ENCODE measurements around the gene BTF3L4.
"Not testable (repeated sequence)": the region's sequence is repeated elsewhere in the genome, so short reads cannot be mapped to it uniquely, and the experiment has no call there.

Gene BTF3L4

DNA sequence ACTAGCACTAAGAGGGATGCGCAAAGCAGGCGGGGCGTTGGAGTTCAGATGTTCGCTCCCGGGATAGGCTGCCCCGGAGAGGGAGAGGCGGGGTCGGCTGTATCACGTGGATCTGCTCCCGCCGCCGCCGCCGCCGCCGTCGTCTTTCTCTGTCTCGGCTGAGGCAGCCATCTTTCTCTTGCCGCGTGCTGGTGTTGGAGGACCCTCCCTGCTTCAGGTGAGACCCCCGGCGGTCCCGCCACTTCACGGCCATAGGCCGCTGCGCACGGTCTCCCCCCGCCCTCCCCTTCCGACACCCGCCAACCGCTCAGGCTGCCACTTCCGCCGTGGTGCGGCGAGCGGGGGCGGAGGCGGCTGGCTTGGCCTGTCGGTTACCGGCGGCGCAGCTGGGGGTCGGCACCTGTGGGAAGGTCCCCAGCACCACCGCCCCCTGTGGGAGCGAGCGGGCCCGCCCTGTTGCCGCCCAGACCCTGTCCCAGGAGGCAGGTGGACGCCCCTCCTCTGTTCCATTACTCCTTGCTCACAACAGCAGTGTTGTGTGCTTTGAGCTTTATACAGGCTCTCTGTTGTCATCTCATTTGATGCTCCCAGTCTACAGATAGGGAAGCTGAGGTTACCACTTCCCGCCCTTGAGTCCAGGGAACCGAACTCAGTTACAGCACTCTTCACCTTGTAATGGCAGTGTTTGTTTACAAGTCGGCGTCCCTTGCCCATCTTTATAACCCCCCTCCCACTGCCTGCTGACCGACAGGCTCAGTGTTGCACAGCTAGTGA is at the start of gene BTF3L4:
Gene BTF3L4 (plus strand): TSS at position 133 of the 774 bp plus-strand sequence. CDS start 3,553 bp downstream, outside the sequence.
- peak; percentile 90 for DNase-seq

DNA sequence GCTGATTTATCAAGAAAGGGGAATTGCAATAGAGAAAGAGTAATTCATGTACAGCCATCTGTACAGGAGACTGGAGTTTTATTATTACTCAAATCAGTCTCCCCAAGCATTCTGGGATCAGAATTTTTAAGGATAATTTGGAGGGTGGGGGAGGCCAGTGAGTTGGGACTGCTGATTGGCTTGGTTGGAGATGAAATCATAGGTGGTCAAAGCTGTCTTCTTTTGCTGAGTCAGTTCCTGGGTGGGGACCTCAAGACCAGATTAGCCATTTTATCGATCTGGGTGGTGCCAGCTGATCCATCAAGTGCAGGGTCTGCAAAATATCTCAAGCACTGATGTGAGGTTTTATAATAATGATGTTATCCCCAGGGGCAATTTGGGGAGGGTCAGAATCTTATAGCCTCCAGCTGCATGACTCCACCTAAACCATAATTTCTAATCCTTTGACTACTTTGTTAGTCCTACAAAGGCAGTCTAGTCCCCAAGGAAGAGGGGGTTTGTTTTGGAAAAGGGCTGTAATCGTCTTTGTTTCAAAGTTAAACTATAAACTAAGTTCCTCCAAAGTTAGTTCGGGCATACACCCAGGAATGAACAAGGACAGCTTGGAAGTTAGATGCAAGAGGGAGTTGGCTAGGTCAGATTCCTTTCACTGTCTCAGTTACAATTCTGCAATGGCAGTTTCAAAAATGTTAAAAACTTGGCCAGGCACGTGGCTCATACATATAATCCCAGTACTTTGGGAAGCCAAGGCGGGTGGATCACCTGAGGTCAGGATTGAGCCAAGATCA is 48.7 kb upstream of the BTF3L4 start:
- no peak for DNase-seq

DNA sequence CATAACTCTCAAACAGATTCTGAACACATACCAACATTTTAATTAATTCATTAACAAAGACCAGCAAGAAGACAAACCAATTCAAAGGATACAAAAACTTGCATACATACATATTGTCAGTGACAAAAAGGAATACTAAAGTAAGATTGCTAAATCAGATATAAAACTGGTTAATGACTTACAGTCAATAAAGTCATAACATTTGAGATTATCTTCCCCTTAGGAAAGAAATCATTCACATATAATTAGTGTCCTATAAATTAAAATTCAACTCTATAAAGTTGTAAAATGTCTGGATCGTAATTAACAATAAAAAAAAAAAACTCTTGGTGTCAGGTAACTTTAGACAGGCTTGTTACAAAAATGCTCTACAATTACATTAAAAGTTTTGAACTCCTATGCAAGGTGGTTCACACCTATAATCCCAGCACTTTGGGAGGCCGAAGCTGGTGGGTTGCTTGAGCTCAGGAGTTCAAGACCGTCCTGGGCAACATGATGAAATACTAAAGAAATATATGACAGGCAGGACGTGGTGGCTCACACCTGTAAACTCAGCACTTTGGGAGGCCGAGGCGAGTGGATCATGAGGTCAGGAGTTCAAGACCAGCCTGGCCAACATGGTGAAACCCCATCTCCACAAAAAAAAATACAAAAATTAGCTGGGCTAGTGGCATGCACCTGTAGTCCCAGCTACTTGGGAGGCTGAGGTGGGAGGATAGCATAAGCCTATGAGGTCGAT is 47.9 kb upstream of the BTF3L4 start:
- no peak for DNase-seq

DNA sequence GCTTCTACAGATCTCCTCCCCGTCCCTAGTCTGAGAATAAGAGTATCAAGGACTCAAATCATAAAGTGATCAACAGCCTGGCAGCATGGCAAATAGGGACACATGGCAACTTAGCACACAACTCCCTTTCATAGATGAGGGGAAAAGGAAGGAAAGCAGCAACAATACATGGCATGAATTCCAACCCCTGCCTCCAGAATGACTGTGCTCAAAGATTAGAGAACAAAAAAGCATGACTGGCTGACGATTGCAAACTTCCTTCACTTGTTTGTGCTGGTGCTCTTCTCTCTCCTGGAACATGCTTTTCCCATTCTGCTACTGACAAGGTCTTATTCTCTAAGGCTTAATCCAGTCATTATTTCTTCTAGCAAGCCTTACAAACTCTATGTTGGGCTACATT is 34.0 kb upstream of the BTF3L4 start:
- DNase-seq = no peak

DNA sequence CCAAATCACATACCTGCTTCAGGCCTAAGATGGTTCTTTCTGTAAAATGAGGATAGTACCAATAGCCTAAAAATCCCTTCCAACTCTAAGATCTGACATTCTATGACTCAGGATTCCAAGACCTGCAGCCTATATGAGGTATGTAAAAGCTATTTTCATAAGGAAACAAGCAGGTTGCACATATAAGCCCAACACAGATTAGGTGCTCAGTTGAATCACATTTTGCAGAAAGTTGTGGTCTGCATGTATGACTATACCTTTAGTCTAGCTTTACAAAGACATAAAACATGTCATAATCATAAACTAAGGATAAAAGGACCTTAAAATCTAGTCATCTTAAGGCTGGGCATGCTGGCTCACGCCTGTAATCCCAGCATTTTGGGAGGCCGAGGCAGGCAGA is 29.8 kb upstream of the BTF3L4 start:
- no peak for DNase-seq

DNA sequence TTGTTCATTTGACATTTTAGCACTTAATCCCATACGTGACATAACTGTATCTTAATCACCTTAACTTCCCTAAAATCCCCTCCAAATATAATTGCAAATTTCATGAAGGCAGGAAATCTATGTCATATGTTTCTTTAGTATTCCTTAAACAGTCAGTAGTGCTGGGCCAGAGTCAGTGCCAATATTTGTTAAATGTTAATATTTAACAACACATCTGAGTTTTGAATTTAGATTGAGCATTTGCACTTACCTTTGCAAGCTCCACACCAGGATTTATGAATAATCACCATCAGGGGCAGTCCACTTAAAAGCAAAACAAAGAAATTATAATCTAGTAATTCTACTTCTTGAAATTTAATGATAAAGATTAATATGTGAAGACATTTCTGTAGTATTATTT is 27.8 kb upstream of the BTF3L4 start:
- DNase-seq = no peak

DNA sequence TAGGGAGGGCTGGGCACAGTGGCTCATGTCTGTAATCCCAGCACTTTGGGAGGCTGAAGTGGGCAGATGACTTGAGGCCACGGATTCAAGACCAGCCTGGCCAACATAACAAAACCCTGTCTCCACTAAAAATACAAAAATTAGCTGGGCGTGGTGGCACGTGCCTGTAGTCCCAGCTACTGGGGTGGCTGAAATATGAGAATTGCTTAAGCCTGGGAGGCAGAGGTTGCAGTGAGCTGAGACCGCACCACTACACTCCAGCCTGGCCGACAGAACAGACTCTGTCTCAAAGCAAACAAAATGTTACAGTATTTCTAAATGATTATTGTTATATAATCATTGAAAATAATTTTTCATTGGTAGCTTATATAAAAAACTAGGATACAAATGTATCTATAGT is 27.3 kb upstream of the BTF3L4 start:
- DNase-seq = not testable (repeated sequence)

DNA sequence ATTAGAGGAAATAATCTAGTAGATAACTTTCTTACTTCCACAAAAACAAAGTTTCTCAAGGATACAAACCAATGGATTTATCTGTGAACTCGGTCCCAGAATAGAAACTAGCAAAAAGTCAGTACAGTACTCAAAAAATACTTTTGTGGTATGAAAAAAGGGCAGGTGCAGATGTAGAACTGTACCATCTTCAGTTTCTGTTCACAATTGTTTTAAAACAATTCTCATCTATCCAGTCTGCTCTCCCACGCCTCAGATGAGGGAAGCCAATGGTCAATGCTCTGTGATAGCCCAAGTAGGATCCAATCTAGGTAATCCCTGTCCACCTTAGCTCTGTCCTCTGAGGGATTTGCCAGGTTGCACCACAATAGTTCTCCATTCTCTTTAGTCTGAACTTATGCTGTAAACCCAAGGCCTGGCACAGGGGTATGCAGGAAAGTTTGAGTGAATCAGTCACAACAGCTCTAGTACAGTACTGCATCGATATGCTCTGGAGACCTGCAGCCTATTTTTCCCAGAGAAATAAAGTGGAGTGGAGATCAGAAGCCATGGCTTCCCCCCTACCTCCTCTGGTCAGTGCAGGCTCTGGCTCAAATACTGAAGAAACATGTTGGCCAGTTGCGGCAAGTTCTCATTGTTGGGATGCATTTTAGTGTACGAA is 23.8 kb upstream of the BTF3L4 start:
- no peak for DNase-seq

DNA sequence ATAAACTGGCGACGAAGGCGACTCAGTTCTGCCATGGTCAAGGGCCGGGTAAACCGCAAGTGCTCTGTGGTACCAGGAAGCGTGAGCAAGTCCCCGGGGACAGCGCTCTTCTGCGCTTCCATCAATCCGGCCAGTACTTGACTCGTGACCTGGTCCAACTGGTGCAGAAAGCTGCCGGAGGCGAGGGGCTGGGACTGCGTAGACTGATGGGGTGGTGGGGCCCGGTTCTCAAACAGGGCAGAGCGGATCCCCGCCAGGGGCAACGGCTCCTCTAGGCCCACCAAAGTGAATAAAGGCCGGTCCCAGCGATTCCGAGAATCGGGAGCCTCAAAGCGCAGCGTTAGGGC is 23.3 kb upstream of the BTF3L4 start:
- DNase-seq = no peak

DNA sequence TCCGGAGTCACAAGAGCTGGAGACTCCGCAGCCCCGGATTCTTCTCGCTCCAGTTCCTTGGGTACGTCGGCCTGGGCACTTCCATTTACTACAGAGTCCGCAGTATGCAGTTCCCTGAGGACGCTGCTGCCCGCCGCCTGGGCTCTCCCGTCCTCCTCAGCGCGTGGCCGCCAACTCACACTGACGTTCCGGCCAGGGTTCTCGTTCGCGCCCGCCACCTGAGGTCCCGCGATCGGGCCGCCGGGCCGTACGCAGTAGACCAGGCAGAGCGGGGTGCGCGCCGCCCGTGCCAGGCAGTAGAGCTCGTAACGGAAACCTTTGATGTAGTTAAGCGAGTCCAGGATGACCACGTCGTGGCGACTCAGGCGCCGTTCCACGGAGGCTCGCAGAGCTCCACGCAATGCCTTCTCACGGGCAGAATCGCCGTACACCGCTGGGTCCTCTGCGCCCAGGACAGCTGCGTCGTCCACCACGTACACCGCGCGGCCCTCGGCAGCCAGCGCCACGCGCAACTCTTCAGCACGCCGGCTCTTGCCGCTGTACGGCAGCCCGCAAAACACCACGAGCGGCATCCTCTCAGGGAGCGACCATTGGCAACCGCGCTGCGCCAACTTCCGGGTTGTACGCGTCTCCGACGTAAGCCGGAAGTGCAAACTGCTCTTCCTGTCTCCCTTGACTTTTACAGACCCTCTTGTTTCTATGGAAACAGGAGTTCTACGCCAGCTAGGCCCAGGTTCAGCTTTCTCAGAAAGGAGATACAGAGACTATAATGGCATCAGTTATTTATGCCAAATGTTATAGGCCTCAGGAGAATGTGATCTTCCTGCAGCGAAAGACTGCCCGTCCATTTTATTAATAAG is 22.7 kb upstream of the BTF3L4 start, which contains the start of gene KTI12:
Gene KTI12 (minus strand): TSS at position 621 of the 860 bp plus-strand sequence. CDS start 49 bp downstream, at position 572.
- DNase-seq = peak; percentile 81

DNA sequence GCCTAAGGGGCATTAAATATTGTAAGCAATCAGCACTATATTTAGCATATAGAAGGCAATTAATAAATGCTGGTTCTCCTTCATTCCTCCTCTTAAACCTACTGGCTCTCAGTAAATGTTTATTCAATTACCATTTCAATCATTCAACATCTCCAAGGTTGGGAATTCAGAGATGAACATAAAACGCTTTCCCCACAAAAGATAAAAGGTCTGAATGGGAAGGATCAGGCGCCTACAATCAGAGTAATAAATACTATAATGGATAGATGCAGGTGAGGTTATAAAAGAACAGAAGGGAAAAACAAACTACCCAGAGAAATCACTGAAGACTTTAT is 22.1 kb upstream of the BTF3L4 start:
- DNase-seq = no peak

DNA sequence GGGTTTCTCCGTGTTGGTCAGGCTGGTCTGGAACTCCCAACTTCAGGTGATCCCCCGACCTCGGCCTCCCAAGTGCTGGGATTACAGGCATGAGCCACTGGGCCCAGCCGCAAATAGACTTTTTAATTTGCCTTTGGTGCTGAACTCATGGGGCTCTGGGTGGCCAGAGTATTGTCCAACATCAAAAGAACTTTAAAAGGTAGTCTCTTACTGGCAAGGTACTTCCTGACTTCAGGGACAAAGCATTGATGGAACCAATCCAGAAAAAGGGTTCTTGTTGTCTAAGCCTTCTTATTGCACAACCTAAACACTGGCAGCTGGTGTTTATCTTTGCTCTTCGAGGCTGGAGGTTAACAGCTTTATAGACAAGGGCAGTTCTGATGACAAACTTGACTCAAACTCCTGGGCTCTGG is 18.7 kb upstream of the BTF3L4 start:
- DNase-seq = no peak

DNA sequence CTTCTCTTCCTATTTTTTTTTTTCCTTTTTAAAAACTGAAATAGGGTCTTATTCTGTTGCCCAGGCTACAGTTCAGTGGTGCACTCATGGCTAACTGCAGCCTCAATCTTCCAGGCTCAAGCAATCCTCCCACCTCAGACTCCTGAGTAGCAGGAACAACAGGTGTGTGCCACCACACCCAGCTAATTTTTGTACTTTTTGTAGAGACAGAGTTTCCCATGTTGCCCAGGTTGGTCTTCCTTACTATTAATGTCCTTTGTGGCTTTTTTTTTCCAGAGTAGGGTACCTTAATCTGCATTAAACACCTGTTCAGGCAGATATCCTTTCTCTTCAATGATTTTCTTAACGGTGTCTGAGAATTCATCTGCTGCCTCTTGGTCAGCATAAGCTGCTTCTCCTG is 18.2 kb upstream of the BTF3L4 start:
- DNase-seq = no peak

DNA sequence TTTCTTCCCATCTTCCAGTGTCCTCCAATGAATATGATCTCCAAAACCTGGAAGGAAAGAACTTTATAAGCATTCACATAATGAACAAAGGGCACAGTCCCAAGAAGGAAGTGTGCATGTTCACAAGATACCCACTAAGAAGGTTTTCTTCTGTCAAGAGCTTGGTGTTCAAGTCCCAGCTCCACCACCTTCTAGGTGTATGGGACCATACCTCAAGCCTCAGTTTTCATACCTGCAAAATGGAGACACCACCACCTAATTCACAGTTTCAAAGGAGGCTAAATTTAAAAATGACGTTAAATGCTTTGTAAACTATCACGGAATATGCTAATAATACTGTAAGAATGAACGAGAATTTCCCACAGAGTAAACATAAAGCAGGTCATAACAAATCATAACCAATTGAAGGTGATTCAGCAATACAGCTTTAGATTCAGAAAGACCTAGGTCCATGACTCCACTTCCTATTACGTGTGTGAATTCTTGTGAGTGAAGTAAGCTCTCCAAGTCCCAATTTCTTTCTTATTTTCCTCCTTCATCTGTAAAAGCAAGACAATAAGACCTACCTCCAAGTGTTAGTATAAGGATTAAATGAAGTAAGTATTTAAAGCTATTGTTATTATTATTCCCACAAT is 14.4 kb upstream of the BTF3L4 start:
- DNase-seq = no peak

DNA sequence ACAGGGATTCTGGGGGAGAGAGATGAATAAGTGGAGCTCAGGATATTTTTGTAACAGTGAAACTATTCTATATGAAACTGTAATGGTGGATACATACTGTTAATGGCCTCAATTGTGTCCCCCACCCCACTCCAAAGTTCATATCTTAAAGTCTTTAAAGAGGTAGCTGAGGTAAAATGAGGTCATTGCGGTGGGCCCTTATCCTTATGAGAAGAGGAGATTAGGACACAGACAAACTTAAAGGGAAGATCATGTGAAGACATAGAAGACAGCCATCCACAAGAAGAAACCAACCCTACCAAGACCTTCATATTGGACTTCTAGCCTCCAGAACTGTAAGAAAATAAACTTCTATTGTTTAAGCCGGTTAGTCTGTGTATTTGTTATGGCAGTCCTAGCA is 10.9 kb upstream of the BTF3L4 start:
- no peak for DNase-seq

DNA sequence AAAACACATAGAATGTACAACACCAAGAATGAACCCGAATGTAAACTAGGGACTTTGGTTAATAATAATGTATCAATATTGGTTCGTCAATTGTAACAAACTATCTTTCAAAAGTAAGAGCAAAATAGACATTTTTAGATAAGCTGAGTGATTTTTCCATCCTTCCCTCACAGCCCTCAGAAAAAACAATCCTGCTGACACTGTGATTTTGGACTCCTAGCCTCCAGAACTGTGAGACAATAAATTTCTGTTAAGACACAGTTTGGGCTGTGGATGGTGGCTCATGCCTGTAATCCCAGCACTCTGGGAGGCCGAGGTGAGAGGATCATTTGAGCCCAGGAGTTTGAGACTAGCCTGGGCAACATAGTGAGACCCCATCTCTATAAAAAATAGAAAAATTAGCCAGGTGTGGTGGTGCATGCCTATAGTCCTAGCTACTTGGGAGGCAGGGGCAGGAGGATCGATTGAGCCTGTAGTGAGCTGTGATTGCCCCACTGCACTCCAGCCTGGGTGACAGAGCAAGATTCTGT is 10.4 kb upstream of the BTF3L4 start:
- not testable (repeated sequence) for DNase-seq

DNA sequence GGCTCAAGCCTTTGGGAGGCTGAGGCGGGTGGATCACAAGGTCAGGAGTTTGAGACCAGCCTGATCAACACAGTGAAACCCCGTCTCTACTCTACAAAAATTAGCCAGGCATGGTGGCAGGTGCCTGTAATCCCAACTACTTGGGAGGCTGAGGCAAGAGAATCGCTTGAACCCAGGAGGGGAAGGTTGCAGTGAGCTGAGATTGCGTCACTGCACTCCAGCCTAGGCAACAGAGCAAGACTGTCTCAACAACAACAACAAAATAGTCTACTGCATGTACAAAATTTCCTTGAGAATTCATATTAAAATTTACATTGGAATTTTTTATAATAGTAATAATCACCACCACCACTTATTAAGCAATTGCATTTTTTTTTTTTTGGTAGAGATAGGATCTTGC is 6.8 kb upstream of the BTF3L4 start:
- DNase-seq = not testable (repeated sequence)

DNA sequence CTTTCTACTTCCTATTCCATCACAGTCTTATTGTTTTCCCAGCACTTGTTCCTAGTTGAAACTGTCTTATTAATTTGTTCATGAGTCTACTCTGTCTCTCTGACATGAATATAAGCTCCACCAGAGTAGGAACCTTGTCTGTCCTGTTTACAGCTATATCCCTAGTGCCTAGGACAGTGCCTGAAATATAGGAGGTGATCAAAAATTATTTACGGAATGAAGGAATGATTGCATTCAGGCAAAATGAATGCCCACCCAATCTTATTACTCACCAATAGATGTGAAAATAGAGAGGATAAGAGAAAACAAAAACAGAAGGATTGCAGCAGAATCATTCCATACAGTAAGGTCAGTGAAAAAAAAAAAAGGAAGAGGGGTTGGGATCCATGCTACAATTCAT is 2.2 kb upstream of the BTF3L4 start:
- no peak for DNase-seq

DNA sequence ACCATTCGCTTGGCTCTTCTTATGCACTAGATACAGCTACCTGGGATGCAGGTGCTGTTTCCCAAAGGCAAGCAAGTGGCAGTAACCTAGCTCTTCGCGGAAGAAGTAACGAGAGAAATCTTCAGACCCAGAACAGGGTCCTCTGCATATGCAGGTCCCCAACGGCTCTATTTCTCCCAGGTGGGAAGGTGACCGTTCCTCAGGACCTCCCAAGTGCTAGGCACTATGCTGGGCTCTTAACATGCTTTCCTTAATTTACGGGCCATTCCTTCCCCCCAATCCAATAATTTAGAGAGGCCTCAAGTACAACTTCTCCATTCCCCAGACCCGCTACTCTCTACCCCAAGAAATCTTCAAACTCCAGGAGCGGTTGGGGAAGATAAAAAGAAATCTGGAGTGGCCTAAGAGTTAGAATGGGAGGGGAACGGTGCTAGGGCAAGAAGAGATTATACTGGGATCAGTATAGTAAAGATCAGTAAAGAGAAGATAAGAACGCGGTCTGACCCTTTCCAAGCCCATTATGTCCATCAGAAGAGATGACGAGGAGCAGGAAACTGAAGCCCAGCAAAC is 1.5 kb upstream of the BTF3L4 start:
- DNase-seq = no peak

DNA sequence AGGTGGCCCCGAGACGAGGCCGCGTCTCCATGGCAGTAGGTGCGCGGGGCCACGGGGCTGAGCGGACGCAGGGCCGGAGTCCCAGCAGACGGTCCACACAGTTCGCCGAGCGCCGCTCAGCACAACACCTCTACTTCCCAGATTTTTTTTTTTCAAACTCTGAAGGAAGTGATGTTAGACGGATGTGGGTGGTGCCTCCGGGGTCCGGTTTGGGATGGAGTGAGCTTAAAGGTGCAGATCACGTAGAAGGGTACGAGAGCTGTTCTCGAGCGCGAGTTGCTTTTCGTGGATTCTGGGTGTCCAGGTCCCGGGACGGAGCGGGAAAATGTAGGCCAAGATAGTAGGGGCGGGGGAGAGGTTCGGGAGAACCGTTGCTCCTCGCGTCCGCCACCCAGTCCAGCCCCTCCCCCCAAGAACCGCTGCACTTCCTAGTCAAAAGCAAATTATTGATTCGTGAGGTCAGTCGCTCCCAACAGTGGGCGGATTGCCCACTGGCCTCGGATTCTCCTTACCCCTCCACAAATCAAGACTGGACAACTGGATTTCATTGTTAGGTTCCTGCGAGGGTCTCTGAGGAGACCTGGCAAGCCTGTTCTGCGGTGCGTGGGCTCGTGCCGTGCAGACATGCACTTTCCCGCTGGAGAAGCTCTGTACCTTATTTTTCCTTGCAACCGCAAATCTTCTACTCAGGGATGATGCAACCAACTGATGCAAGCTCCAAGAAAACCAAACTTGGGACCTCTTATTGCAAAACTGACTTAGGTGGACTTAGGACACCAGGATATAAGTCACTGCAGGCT is 829 bp upstream of the BTF3L4 start, which contains the start of gene TXNDC12:
Gene TXNDC12 (minus strand): TSS at position 126 of the 800 bp plus-strand sequence. CDS start 95 bp downstream, at position 31.
- peak; percentile 49 for DNase-seq
